ENCODE results near the gene CSDE1. TPM values are rescaled to one million over a fixed set of nuclear protein-coding genes. Genes with fewer than 3 reads are reported as not detected.

CSDE1 gene
- total RNA-seq, 1 donor from 2014 or later = 539 TPM

DNA sequence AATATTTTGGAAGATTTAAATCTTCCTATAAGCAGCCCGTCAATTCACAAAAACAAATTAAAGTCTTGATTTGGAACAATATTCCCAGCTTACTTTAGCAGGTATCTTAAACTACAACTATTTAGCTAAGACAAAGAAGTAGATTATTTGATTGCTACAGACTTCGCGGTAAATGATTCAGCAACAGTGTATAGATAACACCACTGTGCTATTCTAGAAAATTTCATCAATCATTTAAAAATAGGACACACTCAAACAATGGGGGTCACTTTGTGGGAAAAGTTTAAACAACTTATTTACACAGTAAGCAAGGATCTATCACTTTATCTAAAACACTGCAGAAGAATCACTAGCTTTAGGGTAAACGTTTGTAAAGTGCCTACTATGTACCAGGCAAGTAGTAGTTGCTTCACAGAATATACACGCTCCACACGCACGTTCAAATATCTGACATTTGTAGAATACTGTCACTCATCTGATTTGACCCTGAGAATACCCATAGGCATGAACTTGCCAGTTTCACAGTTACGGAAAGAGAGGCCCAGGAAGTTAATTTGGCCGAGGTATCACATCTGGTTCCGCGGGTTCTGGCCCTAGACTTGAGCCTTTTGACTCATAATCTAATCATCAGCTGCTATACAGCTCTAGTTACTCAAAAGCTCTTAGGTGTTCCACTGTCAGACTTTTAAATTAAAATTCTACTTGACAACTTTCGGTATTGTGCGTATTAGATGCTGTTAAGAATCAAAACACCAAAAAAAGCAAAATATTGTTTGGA, 88.8 kb downstream of the CSDE1 start:
- no peak for DNase-seq (ENCODE audit: extremely low read depth, low read depth, low spot score)

GRCh38 chr1:114668373-114668772, 89.4 kb downstream of the CSDE1 start:
- DNase-seq (ENCODE audit: extremely low read depth, low read depth, low spot score) = no peak

GRCh38 chr1:114666954-114667353, 90.8 kb downstream of the CSDE1 start:
- DNase-seq (ENCODE audit: extremely low read depth, low read depth, low spot score) = no peak

Other genes with a start within 250 kb of the CSDE1 start
- 19.5 and 27.0 TPM in 2 replicates for gene TRIM33, start 246.8 kb downstream of the CSDE1 start, total RNA-seq
- 42.5 and 45.1 TPM in 2 replicates for gene BCAS2, start 176.4 kb downstream of the CSDE1 start, total RNA-seq
- gene DENND2C, start 87.9 kb downstream of the CSDE1 start, total RNA-seq = 1.2 and 1.3 TPM in 2 replicates
- gene AMPD1, start 62.4 kb downstream of the CSDE1 start, total RNA-seq = not detected in 2 replicates
- 69.8 and 73.7 TPM in 2 replicates for gene NRAS, start 41.2 kb downstream of the CSDE1 start, total RNA-seq
- gene SIKE1, start 22.7 kb upstream of the CSDE1 start, total RNA-seq = 30.4 and 39.7 TPM in 2 replicates
- gene SYCP1, start 96.9 kb upstream of the CSDE1 start, total RNA-seq = not detected in 2 replicates